ENCODE data around the gene DENND4B. TPM values are rescaled to one million over a fixed set of nuclear protein-coding genes. Genes with fewer than 3 reads are reported as not detected.

Gene DENND4B
- total and polyA plus RNA-seq, 2 experiments from 2014 or later = 42.3 to 48.1 TPM

DNA sequence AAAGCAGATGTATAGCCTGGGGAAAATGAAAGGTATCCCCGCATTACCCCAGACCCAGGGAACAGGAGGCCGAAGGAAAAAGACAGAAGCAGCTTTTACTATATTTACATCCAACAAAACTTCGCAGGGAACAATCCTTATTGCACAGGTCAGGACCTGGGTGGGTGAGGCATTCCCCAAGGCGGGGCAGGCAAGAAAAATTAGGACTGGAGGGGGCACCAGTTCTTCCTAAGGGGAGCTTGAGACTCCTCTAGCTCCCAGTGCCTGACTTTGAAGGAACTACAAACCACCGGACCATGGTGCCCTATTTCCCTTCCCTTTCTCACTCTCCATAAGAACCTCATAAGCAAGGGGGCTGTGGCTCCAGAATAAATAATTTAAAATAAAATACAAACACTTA lies 17.1 kb downstream of the DENND4B start:
- Histone ChIP-seq H3K27ac (no peak overlapping the region), H3K4me1 (ENCODE audit: low read depth) (no peaks in the 10 kb centered on the region), H3K9me3 (ENCODE audit: low read depth) (no peaks in the 10 kb centered on the region), H3K27me3 (no peaks in the 10 kb centered on the region), H3K4me3 (no peak overlapping the region), H3K36me3 (peaks cover 12% of the 10 kb centered on the region)
- no peak for TF ChIP-seq CTCF (IDR thresholded peaks at IDR 0.05; ENCODE audit: low read depth, low read length)
- DNase-seq (ENCODE audit: low read depth in 1 of 2, low spot score in 1 of 2) = no peak

- peak in 1 of 2 donors; percentile 16 for DNase-seq (ENCODE audit: low read depth in 1 of 2, low spot score in 1 of 2)
Measured at GRCh38 chr1:153928791-153929341, 17.7 kb downstream of the DENND4B start.

GRCh38 chr1:153928245-153928644 lies 18.3 kb downstream of the DENND4B start:
- TF ChIP-seq CTCF (IDR thresholded peaks at IDR 0.05; ENCODE audit: low read depth, low read length) = no peak
- H3K9me3 ChIP-seq (ENCODE audit: low read depth) = no peaks in the 10 kb centered on the region
- peaks cover 3% of the 10 kb centered on the region for H3K36me3 ChIP-seq
- H3K4me1 ChIP-seq (ENCODE audit: low read depth) = no peaks in the 10 kb centered on the region
- H3K4me3 ChIP-seq = no peak overlapping the region
- H3K27ac ChIP-seq = peak overlapping the region; percentile 45
- DNase-seq (ENCODE audit: low read depth in 1 of 2, low spot score in 1 of 2) = no peak
- no peaks in the 10 kb centered on the region for H3K27me3 ChIP-seq

More at GRCh38 chr1:153928791-153929341, 17.7 kb downstream of the DENND4B start:
- peaks cover 7% of the 10 kb centered on the region for H3K36me3 ChIP-seq
- TF ChIP-seq CTCF (IDR thresholded peaks at IDR 0.05; ENCODE audit: low read depth, low read length) = no peak
- peak overlapping the region; percentile 45 for H3K27ac ChIP-seq
- H3K27me3 ChIP-seq = no peaks in the 10 kb centered on the region
- no peak overlapping the region for H3K4me3 ChIP-seq
- H3K9me3 ChIP-seq (ENCODE audit: low read depth) = no peaks in the 10 kb centered on the region
- H3K4me1 ChIP-seq (ENCODE audit: low read depth) = no peaks in the 10 kb centered on the region

DNA sequence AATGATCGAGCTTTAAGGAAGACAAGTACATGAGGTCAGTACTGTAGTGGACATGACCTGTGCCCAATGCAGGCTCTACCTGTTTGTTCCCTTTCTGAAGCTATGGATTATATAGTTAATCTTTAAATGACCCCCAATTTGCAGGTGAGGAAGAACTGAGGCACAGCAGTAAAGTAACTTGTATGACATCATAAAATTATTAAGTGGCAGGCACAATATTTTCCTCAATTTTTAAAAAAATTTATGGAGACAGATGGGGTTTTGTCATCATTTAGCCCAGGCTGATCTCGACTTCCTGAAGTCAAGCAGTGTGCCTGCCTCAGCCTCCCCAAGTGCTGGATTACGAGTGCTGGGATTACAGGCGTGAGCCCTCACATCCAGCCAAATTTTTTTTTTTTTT lies 20.1 kb downstream of the DENND4B start:
- Histone ChIP-seq H3K27ac (no peak overlapping the region), H3K4me3 (no peak overlapping the region), H3K9me3 (ENCODE audit: low read depth) (no peaks in the 10 kb centered on the region), H3K27me3 (no peaks in the 10 kb centered on the region), H3K4me1 (ENCODE audit: low read depth) (no peaks in the 10 kb centered on the region), H3K36me3 (no peaks in the 10 kb centered on the region)
- no peak for TF ChIP-seq CTCF (IDR thresholded peaks at IDR 0.05; ENCODE audit: low read depth, low read length)
- DNase-seq (ENCODE audit: low read depth in 1 of 2, low spot score in 1 of 2) = no peak

GRCh38 chr1:153922972-153923925 lies 23.3 kb downstream of the DENND4B start, which contains the start of gene GATAD2B:
Gene GATAD2B (minus strand): TSS chr1:153922972. CDS start chr1:153828347, 94,625 bp downstream.
- Histone ChIP-seq H3K27me3 (no peaks in the 10 kb centered on the region), H3K4me1 (ENCODE audit: low read depth) (peaks cover 26% of the 10 kb centered on the region), H3K27ac (peak within 1 kb of the TSS; percentile 92), H3K4me3 (peak within 1 kb of the TSS; percentile 80), H3K9me3 (ENCODE audit: low read depth) (no peaks in the 10 kb centered on the region), H3K36me3 (no peaks in the 10 kb centered on the region)
- TF ChIP-seq CTCF (IDR thresholded peaks at IDR 0.05; ENCODE audit: low read depth, low read length) = no peak
- DNase-seq (ENCODE audit: low read depth in 1 of 2, low spot score in 1 of 2) = peak; percentile 100

Measured in cardiac muscle cell (in vitro differentiated cells and primary cell).